A673 (cell line): ENCODE data around the gene ATRX. TPM values are rescaled to one million over a fixed set of nuclear protein-coding genes. Genes with fewer than 3 reads are reported as not detected.

Experiments
- BruUV-seq: library from RNA; stranded (reverse); fragments of 400-500 nt; replicated peaks from 2 replicates; lab custom pipeline; 2021; lab: Mats Ljungman, UMichigan
- CTCF ChIA-PET: fragments of 300-600 bp; sonication (Branson Sonifier 250); formaldehyde crosslinking; loops from one replicate; lab custom pipeline; 2022; ENCODE audit warnings: antibody characterized with exemption; lab: Charles Lee
- POLR2A ChIA-PET: fragments of 300-600 bp; sonication (Branson Sonifier 250); formaldehyde crosslinking; loops from one replicate; lab custom pipeline; 2022; ENCODE audit warnings: antibody characterized with exemption; ENCODE audit not compliant: low non-redundant PET; lab: Charles Lee
- DNase-seq: peaks from one replicate; pipeline ENCODE4 v3.0.0-alpha.2; 2015; ENCODE audit warnings: low spot score
- H3K27ac ChIP-seq: fragments of 200-600 bp; sonication (generic); 2 replicates; pipeline ENCODE4 v1.5.1; 2016; ENCODE audit warnings: mixed run types, low read depth, mild to moderate bottlenecking, mixed read lengths, antibody characterized with exemption, low read length; ENCODE audit not compliant: poor library complexity, severe bottlenecking
- H3K27me3 ChIP-seq: fragments of 200-600 bp; sonication (generic); replicated peaks from 2 replicates; pipeline ENCODE4 v1.6.1; 2017; ENCODE audit warnings: mixed run types, low read depth, mild to moderate bottlenecking, mixed read lengths, antibody characterized with exemption, low read length; ENCODE audit not compliant: insufficient read depth, poor library complexity
- H3K36me3 ChIP-seq: fragments of 200-600 bp; sonication (generic); 2 replicates; pipeline ENCODE4 v1.6.1; 2016; ENCODE audit warnings: mixed run types, mild to moderate bottlenecking, mixed read lengths, antibody characterized with exemption, low read length; ENCODE audit not compliant: insufficient read depth, poor library complexity, severe bottlenecking
- H3K4me1 ChIP-seq: fragments of 200-600 bp; sonication (generic); 2 replicates; pipeline ENCODE4 v1.6.1; 2017; ENCODE audit warnings: mixed run types, mild to moderate bottlenecking, mixed read lengths, antibody characterized with exemption, low read length; ENCODE audit not compliant: insufficient read depth, poor library complexity, severe bottlenecking
- H3K4me3 ChIP-seq: fragments of 200-600 bp; sonication (generic); 2 replicates; pipeline ENCODE4 v1.5.1; 2016; ENCODE audit warnings: low read depth, mixed run types, mild to moderate bottlenecking, mixed read lengths, low read length; ENCODE audit not compliant: poor library complexity, severe bottlenecking
- H3K9me3 ChIP-seq: fragments of 200-600 bp; sonication (generic); 2 replicates; pipeline ENCODE4 v1.6.1; 2016; ENCODE audit warnings: mixed run types, low read depth, mild to moderate bottlenecking, mixed read lengths, antibody characterized with exemption, low read length; ENCODE audit not compliant: poor library complexity, severe bottlenecking
- EZH2 ChIP-seq: fragments of 200-600 bp; sonication (generic); IDR thresholded peaks from 2 replicates; pipeline ENCODE4 v1.6.1; 2017; ENCODE audit warnings: borderline replicate concordance, low read depth, mild to moderate bottlenecking, mixed read lengths, antibody characterized with exemption, low read length; ENCODE audit not compliant: poor library complexity, severe bottlenecking
- intact Hi-C: fragments of 100-400 bp; cut with micrococcal nuclease; formaldehyde crosslinking; loops from one replicate; pipeline ENCODE4 v1.10.0; 2022; ENCODE audit not compliant: unreplicated experiment
- total RNA-seq: library from RNA; stranded (reverse); gene quantifications from 2 replicates; pipeline ENCODE4 v1.2.3, GENCODE V29; 2021
- TF ChIP-seq, protein P1 (sequence below): fragments of 300-800, 200-600 bp; sonication (generic); conservative IDR thresholded peaks from 2 replicates; pipeline ENCODE4 v1.5.1; 2017; ENCODE audit warnings: low read depth, mild to moderate bottlenecking, antibody characterized with exemption, low read length, moderate library complexity, mixed read lengths

The ATRX gene
- total RNA-seq, 1 experiment from 2014 or later: 101 TPM

DNA sequence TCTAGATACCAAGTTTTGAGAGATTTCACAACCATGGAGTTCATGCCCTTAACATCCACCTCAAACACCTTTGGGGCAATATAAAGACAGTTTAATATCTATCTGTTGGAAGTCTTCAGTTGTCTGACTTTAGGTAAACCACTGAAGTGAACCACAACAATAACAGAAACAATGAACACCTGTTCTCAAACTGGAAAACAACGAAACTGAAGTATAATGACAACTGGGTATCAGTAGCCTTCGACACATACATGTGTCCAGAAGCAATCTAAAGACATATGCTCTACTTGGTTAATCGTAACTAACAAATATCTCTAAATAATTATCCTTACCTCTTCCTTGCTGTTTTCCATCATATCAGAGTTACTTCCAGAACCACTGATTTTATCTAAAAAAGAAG lies 87.8 kb downstream of the ATRX start:
- intact Hi-C loops: no loop called here
- DNase-seq: no peak
- H3K4me3 ChIP-seq: no peak overlapping the region
- no peak for TF ChIP-seq EZH2
- TF ChIP-seq, protein P1, sequence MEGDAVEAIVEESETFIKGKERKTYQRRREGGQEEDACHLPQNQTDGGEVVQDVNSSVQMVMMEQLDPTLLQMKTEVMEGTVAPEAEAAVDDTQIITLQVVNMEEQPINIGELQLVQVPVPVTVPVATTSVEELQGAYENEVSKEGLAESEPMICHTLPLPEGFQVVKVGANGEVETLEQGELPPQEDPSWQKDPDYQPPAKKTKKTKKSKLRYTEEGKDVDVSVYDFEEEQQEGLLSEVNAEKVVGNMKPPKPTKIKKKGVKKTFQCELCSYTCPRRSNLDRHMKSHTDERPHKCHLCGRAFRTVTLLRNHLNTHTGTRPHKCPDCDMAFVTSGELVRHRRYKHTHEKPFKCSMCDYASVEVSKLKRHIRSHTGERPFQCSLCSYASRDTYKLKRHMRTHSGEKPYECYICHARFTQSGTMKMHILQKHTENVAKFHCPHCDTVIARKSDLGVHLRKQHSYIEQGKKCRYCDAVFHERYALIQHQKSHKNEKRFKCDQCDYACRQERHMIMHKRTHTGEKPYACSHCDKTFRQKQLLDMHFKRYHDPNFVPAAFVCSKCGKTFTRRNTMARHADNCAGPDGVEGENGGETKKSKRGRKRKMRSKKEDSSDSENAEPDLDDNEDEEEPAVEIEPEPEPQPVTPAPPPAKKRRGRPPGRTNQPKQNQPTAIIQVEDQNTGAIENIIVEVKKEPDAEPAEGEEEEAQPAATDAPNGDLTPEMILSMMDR: no peak
- H3K27ac ChIP-seq: no peak overlapping the region
- POLR2A ChIA-PET: no interaction called here
- no TSS peak for BruUV-seq
- H3K27me3 ChIP-seq: no peaks in the 10 kb centered on the region
- peaks cover 6% of the 10 kb centered on the region for H3K36me3 ChIP-seq
- H3K4me1 ChIP-seq: no peaks in the 10 kb centered on the region
- CTCF ChIA-PET: no interaction called here
- no peaks in the 10 kb centered on the region for H3K9me3 ChIP-seq

GRCh38 chrX:77694491-77694890 lies 91.5 kb downstream of the ATRX start:
- H3K4me3 ChIP-seq: no peak overlapping the region
- no peak for TF ChIP-seq EZH2
- no peak overlapping the region for H3K27ac ChIP-seq
- ChIA-PET CTCF (no interaction called here), POLR2A (no interaction called here)
- no peaks in the 10 kb centered on the region for H3K27me3 ChIP-seq
- no peak for DNase-seq
- intact Hi-C loops: no loop called here
- H3K4me1 ChIP-seq: no peaks in the 10 kb centered on the region
- no TSS peak for BruUV-seq
- H3K36me3 ChIP-seq: peaks cover 6% of the 10 kb centered on the region
- no peaks in the 10 kb centered on the region for H3K9me3 ChIP-seq

DNA sequence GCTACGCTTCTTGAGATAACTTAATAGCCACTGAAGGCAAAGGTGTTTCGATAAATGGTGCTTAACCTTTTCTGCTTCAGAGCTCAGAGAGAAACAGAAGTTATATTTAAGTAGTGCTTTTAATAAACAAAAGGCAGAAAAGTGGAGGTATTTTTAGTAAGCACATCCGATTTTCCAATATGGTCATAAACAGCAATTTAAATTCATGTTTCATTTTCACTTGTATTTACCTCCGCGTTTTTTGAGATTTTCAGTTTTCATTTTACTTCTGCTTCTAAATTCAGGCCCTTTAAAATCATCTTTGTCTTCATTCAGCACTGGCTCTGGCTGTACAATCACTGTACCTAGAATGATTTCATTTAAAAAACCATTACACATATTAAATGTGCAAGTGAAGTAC lies 92.4 kb downstream of the ATRX start:
- H3K27me3 ChIP-seq: no peaks in the 10 kb centered on the region
- H3K4me3 ChIP-seq: no peak overlapping the region
- intact Hi-C loops: no loop called here
- ChIA-PET POLR2A (no interaction called here), CTCF (no interaction called here)
- no peak for DNase-seq
- no peaks in the 10 kb centered on the region for H3K4me1 ChIP-seq
- H3K27ac ChIP-seq: no peak overlapping the region
- peaks cover 6% of the 10 kb centered on the region for H3K36me3 ChIP-seq
- no peak for TF ChIP-seq EZH2
- TF ChIP-seq, protein P1: no peak
- no peaks in the 10 kb centered on the region for H3K9me3 ChIP-seq
- BruUV-seq: no TSS peak

GRCh38 chrX:77691916-77692315 lies 94.1 kb downstream of the ATRX start:
- CTCF ChIA-PET: no interaction called here
- Histone ChIP-seq H3K4me3 (no peak overlapping the region), H3K27me3 (no peaks in the 10 kb centered on the region), H3K36me3 (no peaks in the 10 kb centered on the region), H3K4me1 (no peaks in the 10 kb centered on the region), H3K27ac (no peak overlapping the region), H3K9me3 (no peaks in the 10 kb centered on the region)
- DNase-seq: no peak
- intact Hi-C loops: no loop called here
- POLR2A ChIA-PET: no interaction called here
- TF ChIP-seq, protein P1: no peak
- no peak for TF ChIP-seq EZH2
- BruUV-seq: no TSS peak
